ENCODE measurements around the gene GRIN2D.

GRCh38 chr19:48367855-48368254 lies 25.6 kb upstream of the GRIN2D start:
- TF ChIP-seq POLR2A (IDR thresholded peaks at IDR 0.05) = no peak
- TF ChIP-seq CTCF (IDR thresholded peaks at IDR 0.05 in 4 of 5, conservative IDR thresholded peaks at IDR 0.05 in 1 of 5) = no peak

Data from gastrocnemius medialis (tissue), 4 donors.